ENCODE data around the gene NFATC2. TPM values are rescaled to one million over a fixed set of nuclear protein-coding genes. Genes with fewer than 3 reads are reported as not detected.
A peak's percentile ranks its signal among the peaks of the same experiment; 100 is the strongest.
"Not testable (repeated sequence)": the region's sequence is repeated elsewhere in the genome, so short reads cannot be mapped to it uniquely, and the experiment has no call there.

Gene NFATC2
- total and polyA plus RNA-seq, 12 donors = 0.43 to 5.7 (median 3.3) TPM

GRCh38 chr20:51348876-51349275 lies 193.6 kb downstream of the NFATC2 start:
- H3K27me3 ChIP-seq = peaks cover 0 to 7% (median 2%) of the 10 kb centered on the region in 7 donors
- no peak for TF ChIP-seq CTCF (IDR thresholded peaks at IDR 0.05)
- no peaks in the 10 kb centered on the region for H3K9me3 ChIP-seq
- H3K36me3 ChIP-seq = no peaks in the 10 kb centered on the region
- 86% methylated on average over 4 of the region's 4 CpGs for WGBS, 2 donors
- intact Hi-C loops (cut with DNase I) = no loop called here
- no peak overlapping the region for H3K4me3 ChIP-seq
- DNase-seq = no peak
- no peak overlapping the region for H3K27ac ChIP-seq
- H3K4me1 ChIP-seq = no peaks in the 10 kb centered on the region
- no peak for ATAC-seq

- no peak for ATAC-seq
- 70% methylated on average over 1 of the region's 1 CpG for WGBS, 2 donors
Observed at GRCh38 chr20:51347831-51348230, 194.7 kb downstream of the NFATC2 start.

GRCh38 chr20:51346686-51347485 lies 195.6 kb downstream of the NFATC2 start:
- TF ChIP-seq CTCF (IDR thresholded peaks at IDR 0.05) = no peak
- DNase-seq (no peak), ATAC-seq (no peak)
- intact Hi-C loops (cut with DNase I) = no loop called here
- Histone ChIP-seq H3K9me3 (no peaks in the 10 kb centered on the region), H3K27me3 (peaks cover 0 to 7% (median 2%) of the 10 kb centered on the region in 7 donors), H3K4me1 (peaks cover 0 to under 1% (median 0%) of the 10 kb centered on the region in 9 donors), H3K36me3 (no peaks in the 10 kb centered on the region), H3K27ac (no peak overlapping the region), H3K4me3 (no peak overlapping the region)
- 83 to 87% methylated on average over 8 of the region's 8 CpGs for WGBS, 2 donors

More at GRCh38 chr20:51347831-51348230, 194.7 kb downstream of the NFATC2 start:
- Histone ChIP-seq H3K36me3 (no peaks in the 10 kb centered on the region), H3K9me3 (no peaks in the 10 kb centered on the region), H3K27ac (no peak overlapping the region), H3K4me1 (no peaks in the 10 kb centered on the region), H3K27me3 (peaks cover 0 to 7% (median 2%) of the 10 kb centered on the region in 7 donors), H3K4me3 (no peak overlapping the region)
- intact Hi-C loops (cut with DNase I) = no loop called here
- no peak for DNase-seq
- TF ChIP-seq CTCF (IDR thresholded peaks at IDR 0.05) = no peak

- 66 to 67% methylated on average over 8 of the region's 8 CpGs for WGBS, 2 donors
- no peak overlapping the region for H3K4me3 ChIP-seq
- H3K27ac ChIP-seq = no peak overlapping the region
- H3K4me1 ChIP-seq = peaks cover 0 to 4% (median 0%) of the 10 kb centered on the region in 9 donors
- TF ChIP-seq CTCF (IDR thresholded peaks at IDR 0.05) = no peak
- H3K9me3 ChIP-seq = no peaks in the 10 kb centered on the region
- intact Hi-C loops (cut with DNase I) = no loop called here
- no peaks in the 10 kb centered on the region for H3K36me3 ChIP-seq
- DNase-seq (no peak), ATAC-seq (peak in 4 of 8 donors; percentile 35 to 65 (median 56))
- peaks cover 0 to 7% (median 2%) of the 10 kb centered on the region in 7 donors for H3K27me3 ChIP-seq
Observed at GRCh38 chr20:51345601-51346101, 196.9 kb downstream of the NFATC2 start.

GRCh38 chr20:51343802-51344201 lies 198.7 kb downstream of the NFATC2 start:
- H3K36me3 ChIP-seq; H3K4me3 ChIP-seq; H3K9me3 ChIP-seq; DNase-seq; H3K27ac ChIP-seq; intact Hi-C loops (cut with DNase I); ATAC-seq; H3K4me1 ChIP-seq; H3K27me3 ChIP-seq: not testable (repeated sequence)
- 72 to 74% methylated on average over 3 of the region's 3 CpGs for WGBS, 2 donors

All from heart right ventricle (tissue), 16 donors.